Activated CD4-positive, alpha-beta T cell treated with anti-CD3 and anti-CD28 coated beads, Interleukin-2, amount 50 U/mL, for 4 hours (primary cell): ENCODE measurements around the gene RPS6KC1.
"Not testable (repeated sequence)": the region's sequence is repeated elsewhere in the genome, so short reads cannot be mapped to it uniquely, and the experiment has no call there.

Experiments
- DNase-seq, 2 experiments: peaks; one replicate each; pipeline ENCODE4 v3.0.0-alpha.2; 2020

The RPS6KC1 gene

GRCh38 chr1:213111502-213111901, 60.5 kb downstream of the RPS6KC1 start:
- DNase-seq = no peak

- DNase-seq = not testable (repeated sequence)
Observed at GRCh38 chr1:213112723-213113122, 61.7 kb downstream of the RPS6KC1 start.

GRCh38 chr1:213117699-213118180, 66.7 kb downstream of the RPS6KC1 start:
- DNase-seq = not testable (repeated sequence)

GRCh38 chr1:213119794-213120193, 68.8 kb downstream of the RPS6KC1 start:
- DNase-seq = no peak

GRCh38 chr1:213120386-213120785, 69.3 kb downstream of the RPS6KC1 start:
- DNase-seq = no peak

GRCh38 chr1:213120961-213121360, 69.9 kb downstream of the RPS6KC1 start:
- no peak for DNase-seq

- DNase-seq = no peak
Observed at GRCh38 chr1:213122514-213122929, 71.5 kb downstream of the RPS6KC1 start.

GRCh38 chr1:213123087-213123486, 72.0 kb downstream of the RPS6KC1 start:
- no peak for DNase-seq

- no peak for DNase-seq
Observed at GRCh38 chr1:213123536-213123935, 72.5 kb downstream of the RPS6KC1 start.

GRCh38 chr1:213124590-213124989, 73.5 kb downstream of the RPS6KC1 start:
- no peak for DNase-seq

GRCh38 chr1:213125643-213126042, 74.6 kb downstream of the RPS6KC1 start:
- DNase-seq = no peak

GRCh38 chr1:213127074-213127473, 76.0 kb downstream of the RPS6KC1 start:
- DNase-seq = no peak

GRCh38 chr1:213131851-213132655, 81.0 kb downstream of the RPS6KC1 start:
- no peak for DNase-seq

GRCh38 chr1:213135572-213135971, 84.5 kb downstream of the RPS6KC1 start:
- no peak for DNase-seq

GRCh38 chr1:213136190-213136917, 85.3 kb downstream of the RPS6KC1 start:
- no peak for DNase-seq

- no peak for DNase-seq
Observed at GRCh38 chr1:213138391-213138790, 87.3 kb downstream of the RPS6KC1 start.

GRCh38 chr1:213138892-213139291, 87.9 kb downstream of the RPS6KC1 start:
- DNase-seq = no peak

- DNase-seq = no peak
Observed at GRCh38 chr1:213148905-213149304, 97.9 kb downstream of the RPS6KC1 start.

- DNase-seq = not testable (repeated sequence)
Observed at GRCh38 chr1:213150090-213150489, 99.0 kb downstream of the RPS6KC1 start.

- DNase-seq = no peak
Observed at GRCh38 chr1:213154056-213154685, 103.1 kb downstream of the RPS6KC1 start.

GRCh38 chr1:213159376-213159775, 108.3 kb downstream of the RPS6KC1 start:
- no peak for DNase-seq

- not testable (repeated sequence) for DNase-seq
Observed at GRCh38 chr1:213160442-213160841, 109.4 kb downstream of the RPS6KC1 start.

- no peak for DNase-seq
Observed at GRCh38 chr1:213162338-213162737, 111.3 kb downstream of the RPS6KC1 start.

GRCh38 chr1:213162862-213163261, 111.8 kb downstream of the RPS6KC1 start:
- DNase-seq = no peak
